ENCODE measurements around the gene TCEA2.

The TCEA2 gene

GRCh38 chr20:64121586-64121985 is 58.6 kb downstream of the TCEA2 start:
- no peak for TF ChIP-seq JUND (IDR thresholded peaks at IDR 0.05; ENCODE audit: low read depth)
- no peak for DNase-seq (ENCODE audit: low read depth in 1 of 2, low spot score in 1 of 2)
- in situ Hi-C loops (cut with HindIII; ENCODE audit: low pct_unique_long_range_greater_than_20kb, low sequenced_read_pairs): no loop called here

Data from T47D (cell line).